ENCODE results near the gene CLIC5.

CLIC5 gene

GRCh38 chr6:45967363-45967762 lies 48.3 kb downstream of the CLIC5 start:
- TF ChIP-seq, protein P1, sequence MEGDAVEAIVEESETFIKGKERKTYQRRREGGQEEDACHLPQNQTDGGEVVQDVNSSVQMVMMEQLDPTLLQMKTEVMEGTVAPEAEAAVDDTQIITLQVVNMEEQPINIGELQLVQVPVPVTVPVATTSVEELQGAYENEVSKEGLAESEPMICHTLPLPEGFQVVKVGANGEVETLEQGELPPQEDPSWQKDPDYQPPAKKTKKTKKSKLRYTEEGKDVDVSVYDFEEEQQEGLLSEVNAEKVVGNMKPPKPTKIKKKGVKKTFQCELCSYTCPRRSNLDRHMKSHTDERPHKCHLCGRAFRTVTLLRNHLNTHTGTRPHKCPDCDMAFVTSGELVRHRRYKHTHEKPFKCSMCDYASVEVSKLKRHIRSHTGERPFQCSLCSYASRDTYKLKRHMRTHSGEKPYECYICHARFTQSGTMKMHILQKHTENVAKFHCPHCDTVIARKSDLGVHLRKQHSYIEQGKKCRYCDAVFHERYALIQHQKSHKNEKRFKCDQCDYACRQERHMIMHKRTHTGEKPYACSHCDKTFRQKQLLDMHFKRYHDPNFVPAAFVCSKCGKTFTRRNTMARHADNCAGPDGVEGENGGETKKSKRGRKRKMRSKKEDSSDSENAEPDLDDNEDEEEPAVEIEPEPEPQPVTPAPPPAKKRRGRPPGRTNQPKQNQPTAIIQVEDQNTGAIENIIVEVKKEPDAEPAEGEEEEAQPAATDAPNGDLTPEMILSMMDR (conservative IDR thresholded peaks at IDR 0.05; ENCODE audit: low read depth, low read length): no peak
- no peak overlapping the region for H3K4me3 ChIP-seq (ENCODE audit: low read depth, low read length)
- DNase-seq (ENCODE audit: low read depth): no peak

DNA sequence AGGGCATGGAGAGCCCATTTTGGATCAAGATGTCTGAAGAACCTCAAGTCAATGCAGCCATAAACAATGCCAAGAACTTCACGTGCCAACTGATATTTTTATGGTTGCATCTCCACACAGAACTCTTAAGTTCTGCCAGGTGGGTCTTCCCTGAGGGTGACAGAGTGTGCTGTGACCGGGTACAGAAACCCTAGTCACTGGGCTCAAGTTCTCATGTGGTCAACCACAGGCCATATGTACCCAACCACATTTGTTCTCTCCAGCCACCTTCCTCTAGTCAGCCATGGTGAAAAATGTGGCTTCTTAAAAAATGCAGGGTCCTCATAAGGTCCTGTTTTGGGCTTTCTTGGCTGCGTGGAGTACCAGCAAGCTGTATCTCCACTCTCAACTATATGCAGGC lies 48.9 kb downstream of the CLIC5 start:
- no peak overlapping the region for H3K4me3 ChIP-seq (ENCODE audit: low read depth, low read length)
- no peak for DNase-seq (ENCODE audit: low read depth)
- TF ChIP-seq, protein P1 (conservative IDR thresholded peaks at IDR 0.05; ENCODE audit: low read depth, low read length): no peak

- DNase-seq (ENCODE audit: low read depth): peak; percentile 39
- H3K4me3 ChIP-seq (ENCODE audit: low read depth, low read length): no peak overlapping the region
- TF ChIP-seq, protein P1 (conservative IDR thresholded peaks at IDR 0.05; ENCODE audit: low read depth, low read length): no peak
These were observed 49.3 kb downstream of the CLIC5 start for GRCh38 chr6:45966340-45966739.

DNA sequence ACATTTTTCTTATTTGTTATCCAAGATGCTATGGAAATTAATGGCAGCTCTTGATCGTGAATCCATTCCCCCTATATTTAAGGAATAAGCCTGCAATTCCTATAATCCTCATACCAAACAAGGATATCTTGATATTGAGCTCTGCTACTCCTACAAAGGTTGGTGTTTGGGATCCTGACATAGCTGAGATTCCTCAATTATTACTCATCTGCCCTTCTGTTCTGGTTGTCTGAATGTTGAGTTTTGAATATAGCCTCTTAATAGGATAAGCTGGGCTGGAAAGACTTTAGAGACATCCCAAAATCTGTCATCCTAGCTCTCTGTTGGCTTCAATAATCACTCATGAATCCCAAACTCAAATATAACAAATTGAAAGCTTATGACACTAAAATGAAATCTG lies 49.9 kb downstream of the CLIC5 start:
- DNase-seq (ENCODE audit: low read depth): peak; percentile 72
- no peak overlapping the region for H3K4me3 ChIP-seq (ENCODE audit: low read depth, low read length)
- TF ChIP-seq, protein P1 (conservative IDR thresholded peaks at IDR 0.05; ENCODE audit: low read depth, low read length): no peak

- DNase-seq (ENCODE audit: low read depth): peak; percentile 51
- TF ChIP-seq, protein P1 (conservative IDR thresholded peaks at IDR 0.05; ENCODE audit: low read depth, low read length): no peak
- no peak overlapping the region for H3K4me3 ChIP-seq (ENCODE audit: low read depth, low read length)
These were observed 50.7 kb downstream of the CLIC5 start for GRCh38 chr6:45965007-45965406.

- H3K4me3 ChIP-seq (ENCODE audit: low read depth, low read length): no peak overlapping the region
- DNase-seq (ENCODE audit: low read depth): no peak
- TF ChIP-seq, protein P1 (conservative IDR thresholded peaks at IDR 0.05; ENCODE audit: low read depth, low read length): no peak
These were observed 51.4 kb downstream of the CLIC5 start for GRCh38 chr6:45964300-45964699.

DNA sequence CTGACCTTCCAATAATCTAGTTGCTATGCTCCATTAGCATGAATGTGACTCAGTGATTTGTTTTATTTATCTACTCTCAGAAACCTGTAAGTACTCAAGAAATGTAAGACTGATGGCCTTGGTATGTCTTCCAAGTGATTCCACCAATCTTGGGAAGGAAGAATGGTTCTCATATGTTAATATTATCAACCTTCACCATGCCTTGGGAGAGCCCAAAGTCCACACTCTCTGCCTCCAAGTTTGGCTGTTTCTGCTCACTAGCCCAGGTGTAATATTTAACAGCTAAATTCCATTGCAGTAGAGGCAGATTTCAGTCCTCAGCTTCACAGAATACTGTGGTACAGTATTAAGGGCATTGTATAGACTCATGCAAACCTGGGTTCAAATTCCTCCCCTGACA lies 51.8 kb downstream of the CLIC5 start:
- no peak for DNase-seq (ENCODE audit: low read depth)
- TF ChIP-seq, protein P1 (conservative IDR thresholded peaks at IDR 0.05; ENCODE audit: low read depth, low read length): no peak
- no peak overlapping the region for H3K4me3 ChIP-seq (ENCODE audit: low read depth, low read length)

All from choroid plexus epithelial cell (primary cell).